Effector memory CD4-positive, alpha-beta T cell (primary cell): ENCODE measurements around the gene COMT.
"Not testable (repeated sequence)": the region's sequence is repeated elsewhere in the genome, so short reads cannot be mapped to it uniquely, and the experiment has no call there.

Source experiments
- DNase-seq, 3 donors: peaks; one replicate each; pipeline ENCODE4 v3.0.0-alpha.2; 2020
- H3K27ac ChIP-seq: 2 replicates; pipeline ENCODE4 v1.7.0; 2013; ENCODE audit warnings: mild to moderate bottlenecking, low read length, moderate library complexity; ENCODE audit not compliant: insufficient read depth, poor library complexity, severe bottlenecking
- H3K27me3 ChIP-seq: replicated peaks from 2 replicates; pipeline ENCODE4 v1.7.0; 2013; ENCODE audit warnings: mild to moderate bottlenecking, low read length; ENCODE audit not compliant: insufficient read depth, control insufficient read depth, poor library complexity, severe bottlenecking
- H3K36me3 ChIP-seq: 2 replicates; pipeline ENCODE4 v1.7.0; 2013; ENCODE audit warnings: mild to moderate bottlenecking, low read length, moderate library complexity; ENCODE audit not compliant: control insufficient read depth, insufficient read depth
- H3K4me1 ChIP-seq: 2 replicates; pipeline ENCODE4 v1.7.0; 2013; ENCODE audit warnings: low read length, mild to moderate bottlenecking; ENCODE audit not compliant: control insufficient read depth, insufficient read depth, poor library complexity, severe bottlenecking
- H3K4me3 ChIP-seq: 2 replicates; pipeline ENCODE4 v1.7.0; 2013; ENCODE audit warnings: low read length, low read depth, mild to moderate bottlenecking; ENCODE audit not compliant: insufficient read depth, poor library complexity, severe bottlenecking
- H3K9me3 ChIP-seq: 2 replicates; pipeline ENCODE4 v1.7.0; 2013; ENCODE audit warnings: mild to moderate bottlenecking, low read length, moderate library complexity; ENCODE audit not compliant: control insufficient read depth

COMT gene

DNA sequence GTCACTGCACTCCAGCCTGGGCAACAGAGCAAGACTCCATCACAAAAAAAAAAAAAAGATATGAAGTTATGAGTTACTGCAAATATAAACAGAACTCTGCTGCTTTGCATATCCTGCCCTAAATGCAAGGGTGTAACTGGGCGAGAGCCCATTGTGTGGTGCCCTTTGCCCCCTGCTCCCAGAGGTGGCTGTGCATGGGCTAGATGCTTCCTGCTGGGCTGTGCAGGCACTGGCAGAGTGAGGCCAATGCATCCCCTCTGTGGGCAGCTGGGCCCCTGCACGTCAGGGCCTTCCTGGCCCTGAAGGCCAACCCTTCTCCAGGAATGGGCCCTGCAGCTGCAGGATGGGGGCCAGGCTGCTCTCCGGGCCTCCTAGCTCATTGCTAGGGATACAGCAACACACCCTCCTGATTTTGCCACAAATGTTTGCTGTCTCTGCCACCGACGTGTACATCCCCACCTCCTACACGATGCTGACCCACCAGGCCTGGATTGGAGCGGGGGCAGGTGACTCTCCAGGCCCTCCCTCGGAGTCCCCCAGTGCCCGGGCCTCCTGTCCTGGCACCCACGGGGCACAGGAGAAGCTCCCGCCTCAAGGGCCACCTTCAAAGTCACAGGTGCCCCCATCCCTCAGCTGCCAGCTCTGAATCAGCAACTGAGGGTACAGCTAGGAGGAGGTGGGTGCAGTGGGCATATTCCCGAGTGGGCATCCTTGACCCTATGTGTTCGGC lies 40.7 kb upstream of the COMT start:
- H3K36me3 ChIP-seq, result peaks cover 11% of the 10 kb centered on the region

DNA sequence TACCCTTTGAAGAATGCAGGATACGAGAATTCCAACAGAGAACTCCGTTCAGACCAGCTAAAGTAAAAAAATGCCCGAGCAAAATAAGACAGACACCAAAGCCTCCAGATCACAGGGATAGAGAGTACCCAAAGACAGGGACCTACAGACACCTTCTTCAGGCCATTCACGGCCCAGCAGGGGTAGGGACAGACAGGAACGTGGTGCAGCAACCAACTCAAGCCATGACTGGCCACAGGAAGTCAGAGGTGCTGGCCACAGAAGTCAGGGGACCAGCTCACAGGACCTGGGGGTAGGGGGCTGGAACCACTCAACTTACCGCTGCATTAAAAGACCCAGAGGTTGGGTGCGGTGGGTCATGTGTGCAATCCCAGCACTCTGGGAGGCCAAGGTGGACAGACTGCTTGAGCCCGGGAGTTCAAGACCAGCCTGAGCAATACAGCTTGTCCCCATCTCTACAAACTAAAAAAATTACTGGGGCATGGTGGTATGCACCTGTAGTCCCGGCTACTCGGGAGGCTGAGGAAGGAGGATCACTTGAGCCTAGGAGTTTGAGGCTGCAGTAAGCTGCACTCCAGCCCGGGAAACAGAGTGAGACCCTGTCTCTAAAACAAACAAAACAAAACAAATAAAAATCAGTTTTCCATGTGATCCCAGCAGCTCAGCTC lies 39.9 kb upstream of the COMT start:
- H3K36me3 ChIP-seq, result peaks cover 11% of the 10 kb centered on the region
- H3K9me3 ChIP-seq, result no peaks in the 10 kb centered on the region
- no peak overlapping the region for H3K27ac ChIP-seq
- no peaks in the 10 kb centered on the region for H3K27me3 ChIP-seq
- no peaks in the 10 kb centered on the region for H3K4me1 ChIP-seq
- no peak for DNase-seq
- H3K4me3 ChIP-seq, result no peak overlapping the region

More for the DNA sequence above, 40.7 kb upstream of the COMT start:
- H3K9me3 ChIP-seq, result no peaks in the 10 kb centered on the region
- DNase-seq, result no peak
- no peaks in the 10 kb centered on the region for H3K27me3 ChIP-seq
- no peaks in the 10 kb centered on the region for H3K4me1 ChIP-seq
- no peak overlapping the region for H3K4me3 ChIP-seq
- H3K27ac ChIP-seq, result no peak overlapping the region

DNA sequence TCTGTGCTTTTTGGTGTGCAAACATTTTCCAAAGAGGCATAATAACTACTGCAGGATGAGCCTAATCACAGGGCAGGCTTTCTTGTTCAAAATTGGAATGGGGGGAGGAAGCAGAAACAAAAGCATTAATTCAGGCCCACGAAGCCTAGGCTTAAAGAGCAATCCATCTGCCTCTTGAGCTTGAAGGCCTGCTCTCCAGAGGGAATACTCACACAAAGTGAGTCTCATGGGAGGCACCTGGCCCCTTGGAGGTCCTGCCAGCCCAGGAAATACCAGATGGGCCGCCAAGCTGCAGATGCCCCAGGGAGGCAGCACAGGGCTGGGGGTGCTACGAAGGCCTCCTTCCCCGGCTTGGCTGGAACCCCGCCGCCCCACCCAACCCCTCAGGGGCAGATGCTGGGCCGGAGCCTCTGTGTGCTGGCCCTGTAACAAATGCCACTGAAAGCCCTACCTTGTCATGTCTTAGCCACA lies 39.3 kb upstream of the COMT start:
- no peaks in the 10 kb centered on the region for H3K4me1 ChIP-seq
- H3K9me3 ChIP-seq, result no peaks in the 10 kb centered on the region
- no peaks in the 10 kb centered on the region for H3K27me3 ChIP-seq
- no peak for DNase-seq
- H3K36me3 ChIP-seq, result peaks cover 11% of the 10 kb centered on the region
- no peak overlapping the region for H3K27ac ChIP-seq
- H3K4me3 ChIP-seq, result no peak overlapping the region

DNA sequence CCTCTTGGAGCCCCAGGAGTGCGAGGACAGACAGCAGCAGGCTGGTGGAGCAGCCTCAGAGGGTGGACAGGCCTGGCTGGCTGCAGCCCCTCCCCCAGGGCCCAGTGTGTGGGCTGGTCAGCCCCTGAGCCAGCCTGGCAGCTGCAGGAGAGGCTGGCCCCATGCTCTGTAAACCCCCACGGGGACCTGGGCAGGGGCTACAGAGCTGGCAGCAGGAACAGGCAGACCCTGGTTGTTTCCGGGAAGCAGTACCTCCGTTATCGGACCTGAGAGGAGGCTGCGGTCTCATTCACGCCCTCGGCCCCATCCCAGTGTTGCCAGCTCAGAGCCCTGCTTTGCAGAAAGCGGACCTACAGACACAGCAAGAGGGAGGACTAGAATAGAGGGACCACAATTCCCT lies 38.5 kb upstream of the COMT start:
- H3K4me1 ChIP-seq, result no peaks in the 10 kb centered on the region
- peaks cover 6% of the 10 kb centered on the region for H3K36me3 ChIP-seq

DNA sequence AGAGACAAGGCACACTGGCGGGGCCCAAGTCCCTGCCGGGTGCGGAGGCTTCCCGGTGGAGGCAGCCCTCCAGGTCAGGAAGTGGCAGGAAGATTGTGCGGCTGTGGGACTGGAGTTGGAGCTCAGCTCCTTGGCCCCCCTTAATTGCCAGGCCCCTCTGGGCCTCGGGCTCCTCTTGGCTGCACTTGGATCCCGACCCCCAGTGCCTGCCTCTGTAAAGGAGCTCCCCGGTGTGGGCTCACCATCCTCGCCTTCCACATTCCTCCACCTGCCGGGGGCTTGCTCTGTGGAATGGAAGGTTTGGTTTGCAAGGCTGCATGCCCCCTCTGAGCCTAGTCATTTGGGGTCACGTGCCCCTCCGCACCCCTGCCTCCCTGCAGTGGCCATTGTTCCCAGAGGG lies 38.1 kb upstream of the COMT start:
- no peaks in the 10 kb centered on the region for H3K9me3 ChIP-seq
- H3K27ac ChIP-seq, result no peak overlapping the region
- peaks cover 5% of the 10 kb centered on the region for H3K36me3 ChIP-seq
- H3K4me1 ChIP-seq, result no peaks in the 10 kb centered on the region
- H3K27me3 ChIP-seq, result no peaks in the 10 kb centered on the region
- no peak for DNase-seq
- H3K4me3 ChIP-seq, result no peak overlapping the region

More for the DNA sequence above, 38.5 kb upstream of the COMT start:
- Histone ChIP-seq H3K27ac (no peak overlapping the region), H3K4me3 (no peak overlapping the region), H3K27me3 (no peaks in the 10 kb centered on the region), H3K9me3 (no peaks in the 10 kb centered on the region)
- no peak for DNase-seq

DNA sequence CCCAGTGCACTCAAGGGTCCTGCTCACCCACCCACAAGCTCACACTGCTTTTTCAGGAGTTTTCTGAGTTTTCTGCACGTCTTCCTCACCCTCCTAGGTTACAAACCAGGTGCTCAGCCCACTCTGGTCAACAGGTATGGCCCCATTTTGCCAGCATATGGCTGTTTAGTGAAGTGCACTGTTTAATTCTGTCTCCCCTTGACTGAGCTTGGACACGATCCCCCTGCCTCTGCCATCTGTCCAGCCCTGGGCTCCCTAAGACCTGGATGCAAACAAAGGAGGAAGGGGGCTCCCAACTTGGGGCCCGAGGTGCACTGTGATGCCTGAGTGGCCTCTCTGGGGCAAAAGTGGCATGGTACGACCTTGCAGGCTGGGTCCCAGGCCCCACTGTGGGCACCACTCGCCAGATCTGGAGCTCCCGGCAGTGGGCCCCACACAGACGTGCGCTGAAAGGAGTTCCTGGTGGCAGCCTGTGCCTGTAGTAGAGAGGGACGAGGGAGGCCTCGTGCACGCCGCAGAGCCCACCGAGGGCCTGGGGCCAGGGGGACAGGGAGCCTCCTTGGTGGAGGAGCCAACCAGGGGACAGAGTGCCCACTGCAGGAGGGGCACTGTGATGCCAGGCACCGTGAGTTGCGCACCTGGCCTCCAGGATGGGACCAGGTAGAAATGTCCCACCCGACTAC lies 37.3 kb upstream of the COMT start:
- Histone ChIP-seq H3K4me3 (no peak overlapping the region), H3K27me3 (no peaks in the 10 kb centered on the region), H3K4me1 (no peaks in the 10 kb centered on the region), H3K27ac (no peak overlapping the region), H3K36me3 (peaks cover 1% of the 10 kb centered on the region), H3K9me3 (no peaks in the 10 kb centered on the region)
- DNase-seq, result no peak

DNA sequence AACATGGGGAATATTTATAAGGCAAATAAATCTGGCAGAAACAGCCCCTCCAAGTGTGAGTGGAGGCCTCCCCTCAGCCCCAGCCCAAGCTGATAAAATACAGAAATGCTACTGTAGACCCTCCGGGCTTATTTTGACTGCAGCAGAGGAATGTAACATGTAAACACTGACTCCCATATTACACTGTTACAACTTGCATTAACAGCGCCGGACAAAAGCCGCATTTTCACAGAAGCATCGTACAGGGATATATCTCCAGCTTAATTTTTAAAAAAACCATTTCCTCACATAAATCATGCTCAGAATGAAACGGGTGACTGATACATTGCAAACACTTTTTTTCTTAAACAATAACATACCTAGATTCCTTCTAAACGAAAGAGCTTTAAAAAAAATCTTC lies 36.6 kb upstream of the COMT start:
- Histone ChIP-seq H3K4me3 (no peak overlapping the region), H3K36me3 (no peaks in the 10 kb centered on the region), H3K27ac (no peak overlapping the region), H3K27me3 (no peaks in the 10 kb centered on the region), H3K4me1 (no peaks in the 10 kb centered on the region), H3K9me3 (no peaks in the 10 kb centered on the region)
- no peak for DNase-seq

DNA sequence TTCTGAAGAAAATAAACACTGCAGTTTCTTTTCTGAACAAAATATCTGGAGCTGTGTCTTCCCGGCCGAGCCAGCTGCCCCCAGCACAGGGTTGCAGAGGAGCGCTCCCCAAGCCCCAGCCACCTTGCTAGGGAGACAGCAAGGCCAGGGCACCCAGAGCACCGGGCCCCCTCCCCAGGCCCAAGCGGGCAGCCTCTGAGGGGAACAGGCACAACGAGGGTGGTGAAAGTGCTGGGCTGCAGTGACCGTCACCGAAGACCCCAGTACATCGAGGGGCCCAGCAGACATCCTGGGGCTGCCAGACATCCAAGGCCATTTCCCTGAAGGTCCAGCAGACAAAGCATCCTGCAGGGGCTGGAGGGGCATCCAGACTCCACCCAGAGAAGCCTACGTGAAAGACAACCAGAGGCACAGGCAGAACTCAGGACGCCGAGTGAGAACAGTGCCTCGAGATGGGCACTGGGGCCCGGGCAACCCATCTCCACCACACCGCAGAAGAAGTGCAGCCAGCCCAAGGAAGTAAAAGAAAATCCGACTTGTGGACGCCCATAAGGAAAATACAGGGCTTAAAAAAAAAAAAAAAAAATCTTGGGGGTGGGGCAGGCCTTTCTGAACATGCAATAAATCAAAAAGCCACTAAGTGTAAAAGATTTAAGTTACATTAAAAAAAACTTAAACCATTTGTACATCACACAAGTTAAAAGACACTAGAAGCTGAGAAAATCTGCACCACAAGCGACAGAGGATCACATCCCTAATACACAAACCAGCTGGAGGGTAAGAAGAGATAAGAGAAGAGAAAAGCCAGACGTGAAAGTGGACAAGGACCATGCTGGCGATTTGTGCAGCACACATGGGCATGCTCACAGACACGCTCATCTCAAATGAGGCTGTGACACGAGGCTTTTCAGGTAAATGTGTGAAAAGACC lies 36.0 kb upstream of the COMT start:
- Histone ChIP-seq H3K27me3 (no peaks in the 10 kb centered on the region), H3K4me1 (no peaks in the 10 kb centered on the region), H3K4me3 (no peak overlapping the region), H3K36me3 (no peaks in the 10 kb centered on the region), H3K27ac (no peak overlapping the region), H3K9me3 (no peaks in the 10 kb centered on the region)
- DNase-seq, result no peak

DNA sequence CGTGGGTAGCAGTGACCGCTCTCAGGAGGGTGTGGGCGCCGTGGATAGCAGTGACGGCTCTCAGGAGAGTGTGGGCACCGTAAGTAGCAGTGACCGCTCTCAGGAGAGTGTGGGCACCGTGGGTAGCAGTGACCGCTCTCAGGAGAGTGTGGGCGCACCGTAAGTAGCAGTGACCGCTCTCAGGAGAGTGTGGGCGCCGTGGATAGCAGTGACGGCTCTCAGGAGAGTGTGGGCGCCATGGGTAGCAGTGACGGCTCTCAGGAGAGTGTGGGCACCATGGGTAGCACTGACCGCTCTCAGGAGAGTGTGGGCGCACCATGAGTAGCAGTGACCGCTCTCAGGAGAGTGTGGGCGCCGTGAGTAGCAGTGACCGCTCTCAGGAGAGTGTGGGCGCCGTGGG lies 34.7 kb upstream of the COMT start:
- H3K4me3 ChIP-seq, H3K27ac ChIP-seq, DNase-seq, H3K36me3 ChIP-seq, H3K4me1 ChIP-seq, H3K9me3 ChIP-seq, H3K27me3 ChIP-seq: not testable (repeated sequence)
